Measurements from ENCODE around the gene TP53TG5. TPM values are rescaled to one million over a fixed set of nuclear protein-coding genes. Genes with fewer than 3 reads are reported as not detected.

TP53TG5 gene
- total RNA-seq = under 1 TPM in 1 of 3 donors, not detected in 2; 0.14 TPM
- 0.05 TPM for total RNA-seq (2013)

DNA sequence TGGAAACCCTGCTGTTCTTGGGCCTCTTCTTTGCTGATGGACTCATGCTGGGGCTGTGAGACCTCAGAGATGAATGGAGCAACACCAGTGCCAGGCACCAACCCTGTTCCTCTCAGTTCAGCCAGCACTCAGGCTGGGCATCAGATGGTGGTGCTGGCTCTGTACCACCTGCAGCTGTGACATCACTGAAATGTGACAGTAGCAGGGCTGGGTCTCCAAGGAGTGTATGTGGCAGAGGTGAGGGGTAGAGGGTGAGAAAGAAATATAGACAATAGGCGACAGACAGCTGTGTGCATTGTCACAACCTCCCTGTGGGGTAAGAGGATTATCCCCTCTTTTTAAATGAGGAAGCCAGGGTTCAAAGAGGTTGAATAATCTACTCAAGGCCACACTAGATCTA, at the start of gene TP53TG5:
Gene TP53TG5 (minus strand): TSS at position 135 of the 400 bp plus-strand sequence. CDS start 89 bp downstream, at position 46.
- H3K27me3 ChIP-seq (ENCODE audit: control insufficient read depth, insufficient read depth, low read length) = no peaks in the 10 kb centered on the region
- no peak for DNase-seq
- H3K36me3 Mint-ChIP-seq = no peaks in the 10 kb centered on the region
- intact Hi-C loops (cut with micrococcal nuclease) = no loop called here
- no peak within 1 kb of the TSS for H3K27ac Mint-ChIP-seq
- no peaks in the 10 kb centered on the region for H3K27me3 Mint-ChIP-seq (ENCODE audit: low read depth in 2 of 2)
- peaks cover 12% of the 10 kb centered on the region for H3K4me1 ChIP-seq (ENCODE audit: control insufficient read depth, insufficient read depth, low read length)
- no peaks in the 10 kb centered on the region for H3K9me3 Mint-ChIP-seq
- no peak within 1 kb of the TSS for H3K27ac ChIP-seq (ENCODE audit: low read length)
- 60% methylated on average over 1 of the region's 1 CpG for WGBS (ENCODE audit: insufficient coverage)
- H3K9me3 ChIP-seq (ENCODE audit: control insufficient read depth, insufficient read depth, low read length) = no peaks in the 10 kb centered on the region
- ATAC-seq = no peak
- H3K36me3 ChIP-seq (ENCODE audit: control insufficient read depth, insufficient read depth, low read length) = no peaks in the 10 kb centered on the region
- no peak within 1 kb of the TSS for H3K4me3 ChIP-seq (ENCODE audit: low read length)
- TF ChIP-seq, protein P1, sequence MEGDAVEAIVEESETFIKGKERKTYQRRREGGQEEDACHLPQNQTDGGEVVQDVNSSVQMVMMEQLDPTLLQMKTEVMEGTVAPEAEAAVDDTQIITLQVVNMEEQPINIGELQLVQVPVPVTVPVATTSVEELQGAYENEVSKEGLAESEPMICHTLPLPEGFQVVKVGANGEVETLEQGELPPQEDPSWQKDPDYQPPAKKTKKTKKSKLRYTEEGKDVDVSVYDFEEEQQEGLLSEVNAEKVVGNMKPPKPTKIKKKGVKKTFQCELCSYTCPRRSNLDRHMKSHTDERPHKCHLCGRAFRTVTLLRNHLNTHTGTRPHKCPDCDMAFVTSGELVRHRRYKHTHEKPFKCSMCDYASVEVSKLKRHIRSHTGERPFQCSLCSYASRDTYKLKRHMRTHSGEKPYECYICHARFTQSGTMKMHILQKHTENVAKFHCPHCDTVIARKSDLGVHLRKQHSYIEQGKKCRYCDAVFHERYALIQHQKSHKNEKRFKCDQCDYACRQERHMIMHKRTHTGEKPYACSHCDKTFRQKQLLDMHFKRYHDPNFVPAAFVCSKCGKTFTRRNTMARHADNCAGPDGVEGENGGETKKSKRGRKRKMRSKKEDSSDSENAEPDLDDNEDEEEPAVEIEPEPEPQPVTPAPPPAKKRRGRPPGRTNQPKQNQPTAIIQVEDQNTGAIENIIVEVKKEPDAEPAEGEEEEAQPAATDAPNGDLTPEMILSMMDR (IDR thresholded peaks at IDR 0.05) = no peak
- no peak within 1 kb of the TSS for H3K4me3 Mint-ChIP-seq
- H3K4me1 Mint-ChIP-seq = peaks cover 0 to 13% of the 10 kb centered on the region in 2 donors

- Histone ChIP-seq H3K27me3 (ENCODE audit: control insufficient read depth, insufficient read depth, low read length) (no peaks in the 10 kb centered on the region), H3K4me3 (ENCODE audit: low read length) (no peak overlapping the region), H3K27ac (ENCODE audit: low read length) (no peak overlapping the region), H3K9me3 (ENCODE audit: control insufficient read depth, insufficient read depth, low read length) (peaks cover 3% of the 10 kb centered on the region), H3K4me1 (ENCODE audit: control insufficient read depth, insufficient read depth, low read length) (peaks cover 7% of the 10 kb centered on the region), H3K36me3 (ENCODE audit: control insufficient read depth, insufficient read depth, low read length) (peaks cover 34% of the 10 kb centered on the region)
- peaks cover 10 to 14% of the 10 kb centered on the region in 2 donors for H3K4me1 Mint-ChIP-seq
- H3K4me3 Mint-ChIP-seq = no peak overlapping the region
- WGBS (ENCODE audit: insufficient coverage) = 93% methylated on average over 14 of the region's 14 CpGs
- peaks cover 7% of the 10 kb centered on the region for H3K36me3 Mint-ChIP-seq
- H3K27ac Mint-ChIP-seq = no peak overlapping the region
- TF ChIP-seq, protein P1 (IDR thresholded peaks at IDR 0.05) = no peak
- DNase-seq = no peak
- no peak for ATAC-seq
- intact Hi-C loops (cut with micrococcal nuclease) = no loop called here
- H3K27me3 Mint-ChIP-seq (ENCODE audit: low read depth in 2 of 2) = no peaks in the 10 kb centered on the region
- H3K9me3 Mint-ChIP-seq = peaks cover 0 to 3% of the 10 kb centered on the region in 2 donors
Measured at GRCh38 chr20:45427236-45428149, 49.4 kb upstream of the TP53TG5 start.

DNA sequence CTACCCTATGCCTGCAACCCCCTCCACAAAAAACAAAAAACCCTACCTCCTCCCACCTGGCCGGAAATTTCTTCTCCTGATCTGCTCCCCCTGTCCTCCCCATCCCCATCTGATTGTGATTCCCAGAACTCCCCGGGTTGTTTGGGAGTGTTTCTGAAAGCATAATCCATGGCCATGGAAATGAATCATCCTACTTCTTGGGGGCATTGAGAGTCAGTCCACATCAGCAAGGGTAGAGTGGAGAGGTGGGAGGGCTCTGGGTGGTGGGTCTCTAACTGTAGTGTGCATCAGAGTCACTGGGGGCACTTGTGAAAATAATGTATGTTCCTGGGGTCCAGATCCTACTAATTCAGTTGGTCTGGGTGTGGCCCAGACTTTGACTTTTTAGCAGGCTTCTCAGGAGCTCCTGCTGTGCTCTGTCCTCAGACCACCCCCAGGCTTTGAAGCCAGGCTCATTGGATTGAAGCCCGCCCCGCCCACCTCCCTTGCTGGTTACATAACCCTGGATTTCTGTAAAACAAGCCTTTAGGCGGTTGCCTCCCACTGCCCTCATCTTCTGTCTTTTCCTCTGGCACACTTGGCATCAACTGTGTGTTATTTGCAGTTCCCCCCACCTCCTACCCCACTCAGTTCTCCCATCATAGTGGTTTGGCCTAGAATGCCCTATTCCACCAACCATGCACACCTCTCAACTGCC, 48.3 kb upstream of the TP53TG5 start:
- Mint-ChIP-seq H3K4me1 (peaks cover 0 to 4% of the 10 kb centered on the region in 2 donors), H3K27ac (no peak overlapping the region), H3K4me3 (no peak overlapping the region), H3K9me3 (no peaks in the 10 kb centered on the region), H3K36me3 (peaks cover 7% of the 10 kb centered on the region), H3K27me3 (ENCODE audit: low read depth in 2 of 2) (no peaks in the 10 kb centered on the region)
- Histone ChIP-seq H3K9me3 (ENCODE audit: control insufficient read depth, insufficient read depth, low read length) (no peaks in the 10 kb centered on the region), H3K4me1 (ENCODE audit: control insufficient read depth, insufficient read depth, low read length) (no peaks in the 10 kb centered on the region), H3K27ac (ENCODE audit: low read length) (no peak overlapping the region), H3K27me3 (ENCODE audit: control insufficient read depth, insufficient read depth, low read length) (no peaks in the 10 kb centered on the region), H3K4me3 (ENCODE audit: low read length) (no peak overlapping the region), H3K36me3 (ENCODE audit: control insufficient read depth, insufficient read depth, low read length) (peaks cover 42% of the 10 kb centered on the region)
- TF ChIP-seq, protein P1 (IDR thresholded peaks at IDR 0.05) = no peak
- intact Hi-C loops (cut with micrococcal nuclease) = no loop called here
- DNase-seq (no peak), ATAC-seq (no peak)
- 91% methylated on average over 5 of the region's 5 CpGs for WGBS (ENCODE audit: insufficient coverage)
